Fibroblast of lung (primary cell): ENCODE results near the gene ACER3.

Experiments
- CTCF ChIP-seq, 2 donors: IDR thresholded peaks in 1 of 2; conservative IDR thresholded peaks in 1 of 2; 1 replicate in 1 of 2; 2 replicates in 1 of 2; pipeline ENCODE4 v1.5.1; 2011 to 2012; ENCODE audit warnings: low read length in 2 of 2, control low read depth in 1 of 2, inconsistent platforms in 1 of 2, low read depth in 1 of 2, mild to moderate bottlenecking in 1 of 2
- EZH2 ChIP-seq: IDR thresholded peaks from 2 replicates; pipeline ENCODE4 v1.5.1; 2012; ENCODE audit warnings: low read length, control low read depth, mild to moderate bottlenecking; ENCODE audit errors: missing control alignments

DNA sequence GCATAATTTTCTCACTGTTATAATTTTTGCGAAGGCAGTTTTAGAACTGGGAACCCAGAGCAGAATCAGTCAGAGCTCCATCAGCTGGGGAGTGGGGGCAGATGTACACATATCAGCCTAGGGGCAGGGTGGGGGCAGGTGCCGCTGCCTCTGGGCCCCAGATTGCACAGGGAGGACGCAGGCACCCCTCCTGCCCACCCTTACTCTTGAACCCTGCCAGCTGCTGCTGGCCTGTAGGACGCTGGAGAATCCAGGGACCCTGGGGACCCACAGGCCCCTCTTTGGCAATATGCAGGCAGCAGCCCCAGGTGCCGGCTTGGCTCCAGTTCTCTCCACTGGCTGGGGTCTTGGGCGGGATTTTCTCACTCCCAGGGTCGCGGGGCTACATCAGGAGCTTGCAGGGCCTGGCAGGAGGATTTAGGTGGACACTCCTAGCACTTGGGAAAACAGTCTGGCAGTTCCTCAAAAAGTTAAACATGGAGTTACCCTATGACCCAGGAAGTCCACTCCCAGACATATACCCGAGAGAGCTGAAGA lies 197.3 kb downstream of the ACER3 start:
- no peak for TF ChIP-seq CTCF (conservative IDR thresholded peaks at IDR 0.05 in 1 of 2, IDR thresholded peaks at IDR 0.05 in 1 of 2; ENCODE audit: low read depth in 1 of 2, low read length in 2 of 2)
- no peak for TF ChIP-seq EZH2
